PC-9 (cell line): Measurements from ENCODE around the gene RRP15. TPM values are rescaled to one million over a fixed set of nuclear protein-coding genes. Genes with fewer than 3 reads are reported as not detected.

Source experiments
- BruUV-seq: library from RNA; stranded (reverse); fragments of 400-500 nt; replicated peaks from 2 replicates; lab custom pipeline; 2021; lab: Mats Ljungman, UMichigan
- CTCF ChIA-PET: fragments of 300-600 bp; sonication (Branson Sonifier 250); formaldehyde crosslinking; loops from one replicate; lab custom pipeline; 2022; ENCODE audit warnings: antibody characterized with exemption; lab: Charles Lee
- POLR2A ChIA-PET: fragments of 300-600 bp; sonication (Branson Sonifier 250); formaldehyde crosslinking; loops from one replicate; lab custom pipeline; 2022; ENCODE audit warnings: antibody characterized with exemption; ENCODE audit not compliant: unreplicated experiment; lab: Charles Lee
- DNase-seq, 2 experiments: peaks; one replicate each; pipeline versions ENCODE4 v3.0.0 to v3.0.0-alpha.2; 2015 to 2022; ENCODE audit warnings: mixed read lengths in 1 of 2
- H2AFZ ChIP-seq: fragments of 200-600 bp; sonication (generic); 2 replicates; pipeline ENCODE4 v1.8.1; 2017; ENCODE audit warnings: antibody characterized with exemption
- H3F3A ChIP-seq: fragments of 200-600 bp; sonication (generic); 2 replicates; pipeline ENCODE4 v1.8.1; 2017; ENCODE audit warnings: antibody characterized with exemption, mild to moderate bottlenecking, low read depth; ENCODE audit not compliant: insufficient read depth
- H3K27ac ChIP-seq: fragments of 200-600 bp; sonication (generic); 2 replicates; pipeline ENCODE4 v1.6.1; 2016; ENCODE audit warnings: mixed run types
- H3K27me3 ChIP-seq: fragments of 200-600 bp; sonication (generic); 2 replicates; pipeline ENCODE4 v1.6.1; 2016; ENCODE audit warnings: low read depth, mixed run types; ENCODE audit not compliant: insufficient read depth
- H3K36me3 ChIP-seq: fragments of 200-600 bp; sonication (generic); 2 replicates; pipeline ENCODE4 v1.6.1; 2016; ENCODE audit warnings: low read depth, mixed run types
- H3K4me1 ChIP-seq: fragments of 200-600 bp; sonication (generic); replicated peaks from 2 replicates; pipeline ENCODE4 v1.6.1; 2016; ENCODE audit warnings: mixed run types; ENCODE audit not compliant: insufficient read depth
- H3K4me2 ChIP-seq: fragments of 200-600 bp; sonication (generic); 2 replicates; pipeline ENCODE4 v1.6.1; 2017; ENCODE audit warnings: mixed run types
- H3K4me3 ChIP-seq: fragments of 200-600 bp; sonication (generic); 2 replicates; pipeline ENCODE4 v1.6.1; 2016; ENCODE audit warnings: mixed run types
- H3K79me2 ChIP-seq: fragments of 200-600 bp; sonication (generic); 2 replicates; pipeline ENCODE4 v1.6.1; 2017; ENCODE audit warnings: low read depth, mixed run types
- H3K9me2 ChIP-seq: fragments of 200-600 bp; sonication (generic); 2 replicates; pipeline ENCODE4 v1.8.1; 2017; ENCODE audit warnings: mild to moderate bottlenecking; ENCODE audit not compliant: insufficient read depth
- H3K9me3 ChIP-seq: fragments of 200-600 bp; sonication (generic); 2 replicates; pipeline ENCODE4 v1.8.1; 2016; ENCODE audit warnings: low read depth; ENCODE audit not compliant: insufficient read depth
- H4K20me1 ChIP-seq: fragments of 200-600 bp; sonication (generic); 2 replicates; pipeline ENCODE4 v1.8.1; 2017; ENCODE audit not compliant: insufficient read depth
- CTCF ChIP-seq: fragments of 200-600 bp; sonication (generic); conservative IDR thresholded peaks from 2 replicates; pipeline ENCODE4 v1.6.1; 2017; ENCODE audit warnings: mixed run types, antibody characterized with exemption, mild to moderate bottlenecking, moderate library complexity
- EZH2 ChIP-seq: fragments of 200-600 bp; sonication (generic); IDR thresholded peaks from 2 replicates; pipeline ENCODE4 v1.8.0; 2017; ENCODE audit warnings: antibody characterized with exemption, low read depth
- intact Hi-C: fragments of 100-400 bp; cut with micrococcal nuclease; formaldehyde crosslinking; loops from one replicate; pipeline ENCODE4 v1.10.0; 2022; ENCODE audit not compliant: unreplicated experiment
- total RNA-seq: library from RNA; stranded (reverse); gene quantifications from 2 replicates; pipeline ENCODE4 v1.2.3, GENCODE V29; 2021

The RRP15 gene
- total RNA-seq, 1 experiment from 2014 or later, result 24.9 TPM

- no peak for TF ChIP-seq EZH2
- no peak for TF ChIP-seq CTCF
- no peak overlapping the region for H3K27ac ChIP-seq
- H3K9me3 ChIP-seq, result no peaks in the 10 kb centered on the region
- CTCF ChIA-PET, result no interaction called here
- H3K27me3 ChIP-seq, result no peaks in the 10 kb centered on the region
- H3K79me2 ChIP-seq, result no peaks in the 10 kb centered on the region
- H3K4me1 ChIP-seq, result no peaks in the 10 kb centered on the region
- no peak overlapping the region for H3K4me3 ChIP-seq
- H4K20me1 ChIP-seq, result no peaks in the 10 kb centered on the region
- no peak for DNase-seq
- no peaks in the 10 kb centered on the region for H3K36me3 ChIP-seq
- POLR2A ChIA-PET, result no interaction called here
- intact Hi-C loops, result no loop called here
- H3F3A ChIP-seq, result no peaks in the 10 kb centered on the region
- no peak overlapping the region for H3K4me2 ChIP-seq
- no peak overlapping the region for H2AFZ ChIP-seq
- no TSS peak for BruUV-seq
- no peaks in the 10 kb centered on the region for H3K9me2 ChIP-seq
Observed at GRCh38 chr1:218274511-218274910, 10.6 kb upstream of the RRP15 start.

GRCh38 chr1:218275823-218276222 lies 9.3 kb upstream of the RRP15 start:
- Histone ChIP-seq H3K4me2 (no peak overlapping the region), H3K36me3 (no peaks in the 10 kb centered on the region), H3K27ac (no peak overlapping the region), H2AFZ (no peak overlapping the region), H3K27me3 (no peaks in the 10 kb centered on the region), H3F3A (no peaks in the 10 kb centered on the region), H3K4me3 (no peak overlapping the region), H3K79me2 (no peaks in the 10 kb centered on the region), H3K9me3 (no peaks in the 10 kb centered on the region), H4K20me1 (no peaks in the 10 kb centered on the region), H3K9me2 (no peaks in the 10 kb centered on the region), H3K4me1 (no peaks in the 10 kb centered on the region)
- ChIA-PET POLR2A (no interaction called here), CTCF (no interaction called here)
- no peak for DNase-seq
- TF ChIP-seq CTCF (no peak), EZH2 (no peak)
- intact Hi-C loops, result no loop called here
- BruUV-seq, result no TSS peak

- POLR2A ChIA-PET, result no interaction called here
- Histone ChIP-seq H2AFZ (no peak overlapping the region), H3K4me3 (no peak overlapping the region), H3K9me2 (no peaks in the 10 kb centered on the region), H4K20me1 (no peaks in the 10 kb centered on the region), H3K79me2 (peaks cover 10% of the 10 kb centered on the region), H3K36me3 (no peaks in the 10 kb centered on the region), H3K9me3 (peaks cover 6% of the 10 kb centered on the region; the same call in 1 of the 2 replicates), H3F3A (no peaks in the 10 kb centered on the region), H3K4me2 (no peak overlapping the region), H3K27ac (no peak overlapping the region), H3K27me3 (no peaks in the 10 kb centered on the region), H3K4me1 (peaks cover 9% of the 10 kb centered on the region)
- intact Hi-C loops, result no loop called here
- no peak for DNase-seq
- TF ChIP-seq CTCF (no peak; the same call in 1 of the 2 replicates), EZH2 (no peak)
- CTCF ChIA-PET, result no interaction called here
- BruUV-seq, result no TSS peak
Observed at GRCh38 chr1:218281285-218281684, 3.8 kb upstream of the RRP15 start.
